COLO829 (cell line): Measurements from ENCODE around the gene ELK4.

Experiments
- DNase-seq: peaks from one replicate; pipeline ENCODE4 v3.0.0; 2012; ENCODE audit warnings: low spot score

The ELK4 gene

DNA sequence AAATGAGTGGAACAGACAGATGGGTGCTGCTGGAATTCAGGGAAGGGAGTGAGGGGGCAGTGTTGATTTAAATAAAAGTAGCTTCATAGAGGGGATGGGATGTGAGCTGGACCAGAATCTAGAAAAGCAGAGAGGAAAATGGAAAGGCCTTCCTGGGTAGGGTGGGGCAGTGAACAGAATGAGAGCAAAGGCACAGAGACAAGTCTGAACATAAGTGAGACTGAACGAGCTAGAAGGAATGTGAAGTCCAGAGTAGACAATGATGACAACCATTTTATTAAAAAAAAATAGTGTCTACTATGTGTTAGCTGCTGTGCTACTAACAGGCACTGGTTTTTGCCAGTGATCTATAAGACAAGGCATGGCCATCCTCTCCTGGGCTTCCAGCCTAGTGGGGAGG, 36.0 kb downstream of the ELK4 start:
- no peak for DNase-seq

DNA sequence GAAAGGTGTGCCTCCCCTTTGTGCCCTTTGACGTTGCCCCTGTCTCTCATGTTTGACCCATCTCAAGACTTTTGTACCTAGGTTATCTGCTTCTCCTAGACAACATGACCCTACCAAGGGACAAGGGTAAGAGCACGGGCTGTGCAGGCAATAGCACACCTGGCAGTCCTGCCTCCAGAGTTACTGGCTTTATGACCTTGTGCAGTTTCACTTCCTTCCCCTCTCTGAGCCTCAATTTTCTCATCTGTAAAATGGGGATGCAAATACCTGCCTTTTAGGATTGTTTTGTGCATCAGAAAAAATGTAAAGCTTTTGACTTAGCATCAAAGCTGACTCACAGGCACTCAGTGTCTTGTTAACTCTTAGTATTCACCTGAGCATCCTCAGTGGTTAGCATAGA, 36.4 kb downstream of the ELK4 start:
- DNase-seq = no peak

DNA sequence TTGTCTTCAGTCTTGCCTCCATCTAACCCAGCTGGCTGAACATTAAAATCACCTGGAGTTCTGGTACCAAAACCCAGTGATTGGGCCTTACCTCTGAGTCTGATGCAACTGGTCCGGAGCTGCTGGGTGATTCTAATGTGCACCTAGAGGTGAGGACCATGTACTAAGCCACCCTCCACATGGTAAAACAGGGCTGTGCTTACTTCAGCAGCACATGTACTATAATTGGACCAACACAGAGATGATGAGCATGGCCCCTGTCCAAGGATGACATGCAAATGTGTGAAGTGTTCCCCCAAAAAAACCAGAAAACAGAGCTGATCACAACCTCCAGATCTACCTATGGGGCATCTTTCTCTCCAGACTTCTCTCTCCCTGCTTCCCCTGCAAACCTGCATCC, 37.0 kb downstream of the ELK4 start:
- DNase-seq = no peak

DNA sequence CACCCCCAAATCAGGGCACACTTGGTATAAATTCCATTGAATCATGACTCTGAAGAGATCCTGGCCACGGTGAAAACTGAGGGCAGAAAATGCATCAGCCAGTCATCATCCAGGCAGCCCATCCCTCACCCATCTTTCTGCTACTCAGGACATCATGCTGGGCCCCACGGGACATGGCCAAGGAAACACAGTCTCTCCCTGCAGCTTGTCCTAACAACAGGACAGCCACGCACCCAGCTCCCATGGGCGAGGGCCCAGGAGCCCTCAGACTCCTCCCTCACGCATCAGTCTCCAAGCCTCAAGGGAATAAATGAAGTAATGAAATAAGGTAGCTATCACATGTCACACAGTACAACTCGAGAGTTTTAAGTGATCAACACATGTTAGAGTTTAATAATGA, 37.8 kb downstream of the ELK4 start:
- DNase-seq = no peak

DNA sequence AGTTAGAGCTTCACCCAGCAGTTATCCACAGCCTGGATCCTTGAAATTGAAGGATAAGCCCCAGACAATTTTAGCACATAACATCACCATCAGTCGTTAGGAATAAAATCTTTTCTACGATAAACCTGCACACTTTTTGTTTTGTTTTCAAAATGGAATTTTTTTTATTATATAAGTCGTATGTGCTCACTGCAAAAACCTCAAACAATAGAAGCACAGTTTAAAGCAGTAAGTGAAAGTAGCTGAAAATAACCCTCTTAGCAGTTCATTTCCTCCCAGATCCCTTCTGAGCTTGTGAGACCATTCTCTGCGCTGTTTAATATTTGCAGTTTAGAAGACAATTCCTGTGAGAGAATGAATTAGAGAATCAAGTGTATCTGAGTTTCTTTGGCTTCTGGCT, 38.3 kb downstream of the ELK4 start:
- DNase-seq = no peak

DNA sequence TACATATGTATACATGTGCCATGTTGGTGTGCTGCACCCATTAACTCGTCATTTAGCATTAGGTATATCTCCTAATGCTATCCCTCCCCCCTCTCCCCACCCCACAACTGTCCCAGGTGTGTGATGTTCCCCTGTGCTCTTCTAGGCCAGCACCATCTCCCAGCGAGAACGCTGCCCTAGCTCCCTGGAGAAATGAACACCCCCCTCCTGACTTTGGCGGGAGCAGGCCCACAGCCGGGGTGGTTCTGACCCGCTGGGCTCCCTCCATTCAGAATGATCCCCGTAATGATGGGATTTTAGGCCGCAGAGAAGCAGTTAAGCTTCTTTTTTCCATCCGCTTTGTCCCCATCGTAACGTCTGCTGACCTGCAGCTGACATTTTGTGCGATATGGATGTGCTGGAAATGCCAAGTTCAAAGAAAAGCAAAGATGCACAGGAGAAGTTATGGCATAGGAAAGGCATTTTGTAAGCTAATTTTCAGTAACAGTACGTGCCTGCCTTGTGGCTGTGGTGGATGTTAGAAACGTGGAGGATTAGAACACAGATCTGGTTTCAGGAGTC, 39.3 kb downstream of the ELK4 start:
- no peak for DNase-seq

DNA sequence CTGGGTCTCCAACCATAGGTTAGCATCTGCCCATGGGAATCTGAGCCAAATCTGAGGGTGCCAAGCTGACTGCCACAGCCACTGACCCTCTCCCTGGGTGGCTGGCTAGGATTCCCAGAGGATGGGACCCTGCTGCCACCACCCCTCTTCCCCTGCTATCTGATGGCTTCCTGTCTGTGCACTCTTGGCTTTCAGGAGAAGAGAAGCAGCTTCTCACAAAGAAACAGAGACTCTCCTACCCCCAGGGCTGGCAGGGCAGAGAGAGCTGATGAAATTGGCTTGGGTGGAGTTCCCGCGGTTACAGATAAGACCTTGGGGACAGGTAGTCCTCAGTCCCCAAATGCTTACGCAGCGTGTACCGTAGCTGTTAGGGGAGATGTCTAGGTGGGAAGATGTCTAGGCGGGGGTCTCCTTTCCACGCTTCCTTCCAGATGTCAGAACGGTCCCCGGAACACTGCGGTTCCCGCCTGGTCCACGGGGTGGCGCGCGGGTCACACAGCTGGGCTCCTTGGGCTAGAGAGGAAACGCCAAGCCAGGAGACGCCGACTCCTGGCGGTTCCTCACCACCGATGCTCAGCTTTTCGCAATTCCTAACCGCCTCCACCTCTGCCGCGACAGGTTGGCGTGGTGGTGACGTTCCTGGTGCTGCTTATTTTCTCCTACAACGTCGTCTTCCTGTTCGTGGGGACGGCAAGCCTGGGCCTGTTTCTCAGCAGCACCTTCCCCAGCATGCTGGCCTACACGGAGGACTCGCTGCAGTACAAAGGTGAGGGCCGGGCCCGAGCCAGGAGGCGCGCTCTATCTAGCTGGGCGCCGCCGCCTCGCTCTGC, 40.1 kb downstream of the ELK4 start:
- DNase-seq = peak; percentile 82

DNA sequence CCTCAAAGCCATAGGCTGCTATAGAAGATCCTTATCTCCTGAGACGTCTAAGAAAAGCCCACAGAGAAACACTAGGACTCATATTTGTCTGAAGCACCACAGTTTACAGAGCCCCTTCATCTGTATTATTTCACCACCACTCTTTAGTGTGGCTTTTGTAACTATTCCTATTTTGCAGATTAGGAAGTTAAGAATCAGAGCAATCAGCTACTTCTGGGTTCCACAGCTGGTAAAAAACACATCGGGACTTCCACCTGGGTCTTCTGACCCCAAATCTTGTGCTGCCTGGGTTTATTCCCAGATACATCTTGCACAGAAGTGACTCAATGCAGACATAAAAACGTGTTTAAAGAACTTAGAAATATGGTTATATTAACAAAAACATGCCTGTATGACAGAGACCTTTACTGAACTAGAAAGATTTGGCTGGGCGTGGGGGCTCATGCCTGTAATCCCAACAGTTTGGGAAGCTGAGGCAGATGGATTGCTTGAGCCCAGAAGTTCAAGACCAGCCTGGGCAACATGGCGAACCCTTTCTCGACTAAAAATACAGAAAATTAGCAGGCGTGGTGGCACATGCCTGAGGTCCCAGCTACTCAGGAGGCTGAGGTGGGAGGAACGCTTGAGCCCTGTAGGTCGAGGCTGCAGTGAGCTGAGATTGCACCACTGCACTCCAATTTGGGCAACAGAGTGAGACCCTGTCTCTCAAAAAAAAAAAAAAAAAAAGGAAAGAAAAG, 40.9 kb downstream of the ELK4 start:
- no peak for DNase-seq

DNA sequence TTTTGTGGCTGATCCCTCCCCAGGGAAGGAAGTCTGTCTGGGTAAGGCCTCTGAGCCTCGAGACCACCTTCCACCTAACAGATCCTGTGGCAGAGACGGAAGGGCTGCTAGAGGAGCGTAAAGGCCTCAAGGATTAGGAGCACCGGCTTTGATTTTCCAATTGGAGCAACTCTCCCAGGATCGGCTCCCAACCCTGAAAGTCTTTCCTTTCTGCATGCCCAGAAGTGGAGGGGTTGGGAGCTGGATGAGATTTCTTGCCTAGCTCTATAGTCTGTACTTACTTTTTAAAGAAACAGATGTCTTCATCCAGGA, 41.4 kb downstream of the ELK4 start:
- no peak for DNase-seq

DNA sequence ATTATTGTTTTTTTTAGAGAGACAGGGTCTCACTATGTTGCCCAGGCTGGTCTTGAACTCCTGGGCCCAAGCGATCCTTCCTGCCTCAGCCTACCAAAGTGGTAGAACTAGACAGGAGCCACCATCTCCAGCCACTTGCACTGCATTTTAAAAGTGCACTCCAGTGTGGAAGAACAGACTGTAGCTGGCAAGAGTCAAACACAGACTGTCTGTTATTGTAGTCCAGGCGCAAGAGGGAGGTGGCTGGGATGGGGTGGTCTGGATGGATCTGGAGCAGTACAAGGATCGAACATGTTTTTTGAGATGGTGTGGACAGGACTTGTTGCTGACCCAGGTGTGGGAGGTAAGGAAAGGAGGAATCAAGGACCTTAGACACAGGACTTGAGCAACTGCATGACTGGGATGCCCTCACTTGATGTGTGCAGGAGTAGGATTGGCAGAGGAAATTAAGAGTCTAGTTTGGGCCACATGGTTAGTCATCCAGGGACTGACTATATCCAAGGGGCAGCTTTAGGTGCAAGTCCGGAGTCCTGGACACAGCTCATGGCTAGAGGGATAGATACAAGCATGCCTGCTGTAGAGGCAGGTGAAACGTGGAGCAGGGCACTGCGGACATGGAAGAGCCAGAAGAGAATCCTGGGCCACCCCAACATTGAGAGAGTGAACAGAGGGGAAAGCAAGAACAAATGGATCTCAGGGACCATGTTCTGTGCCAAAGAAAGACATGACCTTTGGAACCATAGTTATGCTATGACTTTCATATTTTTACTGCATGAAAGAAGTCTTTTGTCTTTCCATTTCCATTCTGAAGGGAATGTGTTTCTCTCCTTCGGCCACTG, 42.0 kb downstream of the ELK4 start:
- DNase-seq = no peak

DNA sequence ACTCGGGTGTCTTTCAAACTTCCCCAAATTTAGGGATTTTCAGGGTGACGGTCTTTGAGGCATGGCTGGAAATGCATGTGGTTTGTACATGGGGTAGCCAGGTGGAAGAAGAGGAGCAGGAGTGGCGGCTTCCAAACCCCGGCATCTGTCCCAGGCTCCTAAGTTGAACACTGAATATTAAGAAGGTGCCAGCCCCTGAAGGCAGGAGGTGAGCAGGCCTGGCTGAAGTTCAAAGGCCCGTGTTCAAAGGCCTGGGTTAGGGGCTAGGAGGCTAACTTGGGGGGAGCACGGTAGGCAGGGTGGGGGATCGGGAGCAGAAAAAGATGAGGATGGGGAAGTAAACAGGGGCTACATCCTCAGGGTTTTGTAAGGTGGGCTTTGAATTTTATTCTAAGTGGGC, 42.8 kb downstream of the ELK4 start:
- DNase-seq = no peak

DNA sequence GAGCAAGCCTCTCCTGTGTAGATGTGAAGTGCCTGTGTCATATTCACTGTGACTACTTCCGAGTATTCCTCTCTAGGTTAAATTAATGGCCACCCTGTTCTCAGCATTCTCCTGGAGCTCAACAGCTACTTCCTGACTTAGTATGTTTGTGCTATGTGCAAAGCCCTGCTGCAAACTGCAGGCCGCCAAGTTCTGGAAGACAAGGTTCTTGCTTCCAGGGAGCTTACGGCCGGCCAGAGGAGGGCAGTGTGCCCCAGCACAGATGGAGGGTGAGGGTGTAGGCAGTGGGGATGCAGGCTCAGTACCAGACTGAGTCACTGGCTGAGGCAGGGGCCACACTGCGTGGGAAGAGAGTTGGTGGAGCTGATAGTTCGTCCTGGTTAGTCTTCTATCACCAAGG, 43.2 kb downstream of the ELK4 start:
- DNase-seq = no peak

DNA sequence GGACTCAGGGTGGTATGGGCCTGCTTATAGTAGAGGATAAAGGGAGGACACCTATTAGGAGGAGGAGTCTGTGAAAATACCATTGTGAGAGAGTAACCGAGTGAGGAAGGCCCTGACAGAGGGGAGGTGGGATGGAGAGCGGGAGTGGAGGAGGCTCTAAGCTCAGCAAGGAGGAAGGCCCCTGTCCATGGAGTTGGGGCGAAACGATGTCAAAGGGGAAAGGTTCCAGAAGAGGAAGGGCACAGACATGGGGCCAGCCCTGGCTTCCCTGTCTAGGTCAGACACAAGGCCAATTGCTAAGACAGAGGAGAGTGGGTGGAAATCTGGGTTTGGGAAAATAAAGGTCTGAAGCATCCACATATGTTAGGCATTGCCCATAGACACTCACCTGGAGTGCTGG, 44.2 kb downstream of the ELK4 start:
- no peak for DNase-seq

DNA sequence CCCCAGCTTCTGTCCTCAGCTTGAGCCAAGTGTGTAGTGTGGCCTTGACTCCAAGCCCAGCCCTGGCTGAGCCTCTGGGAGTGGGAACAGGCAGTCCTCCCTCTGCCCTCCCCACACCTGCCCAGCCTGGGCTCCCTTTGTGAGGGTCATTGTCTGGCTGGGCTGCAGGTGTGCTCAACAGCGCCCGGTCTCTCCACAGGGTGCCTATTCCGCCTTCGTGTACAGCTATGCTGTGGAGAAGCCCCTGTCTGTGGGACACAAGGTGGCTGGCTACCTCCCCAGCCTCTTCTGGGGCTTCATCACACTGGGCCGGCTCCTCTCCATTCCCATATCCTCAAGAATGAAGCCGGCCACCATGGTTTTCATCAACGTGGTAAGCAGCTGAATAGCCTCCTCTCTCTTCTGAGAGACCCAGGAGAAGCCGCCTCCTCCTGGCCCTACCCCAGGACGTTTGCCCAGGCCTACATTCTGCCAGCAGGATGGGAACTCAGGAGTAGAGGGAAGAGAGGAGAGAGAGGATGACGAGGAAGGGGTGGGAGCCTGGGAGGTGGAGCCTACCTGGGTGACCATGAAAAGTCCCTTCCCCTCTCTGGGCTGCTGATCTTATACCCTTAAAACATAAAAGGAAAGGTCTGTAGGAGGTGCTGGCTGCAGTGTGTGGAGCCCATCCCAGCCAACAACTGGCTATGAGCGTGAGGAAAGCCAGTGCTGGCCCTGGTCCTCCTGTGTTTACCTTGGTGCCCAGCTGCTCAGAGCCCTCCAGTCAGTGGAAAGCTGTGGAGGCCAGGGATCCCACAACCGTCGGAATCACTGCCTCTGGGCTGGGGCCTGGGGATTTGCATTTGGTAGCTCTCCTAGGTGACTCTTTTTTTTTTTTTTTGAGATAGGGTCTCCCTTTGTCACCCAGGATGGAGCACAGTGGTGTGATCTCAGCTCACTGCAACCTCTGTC, 45.7 kb downstream of the ELK4 start:
- DNase-seq = no peak

DNA sequence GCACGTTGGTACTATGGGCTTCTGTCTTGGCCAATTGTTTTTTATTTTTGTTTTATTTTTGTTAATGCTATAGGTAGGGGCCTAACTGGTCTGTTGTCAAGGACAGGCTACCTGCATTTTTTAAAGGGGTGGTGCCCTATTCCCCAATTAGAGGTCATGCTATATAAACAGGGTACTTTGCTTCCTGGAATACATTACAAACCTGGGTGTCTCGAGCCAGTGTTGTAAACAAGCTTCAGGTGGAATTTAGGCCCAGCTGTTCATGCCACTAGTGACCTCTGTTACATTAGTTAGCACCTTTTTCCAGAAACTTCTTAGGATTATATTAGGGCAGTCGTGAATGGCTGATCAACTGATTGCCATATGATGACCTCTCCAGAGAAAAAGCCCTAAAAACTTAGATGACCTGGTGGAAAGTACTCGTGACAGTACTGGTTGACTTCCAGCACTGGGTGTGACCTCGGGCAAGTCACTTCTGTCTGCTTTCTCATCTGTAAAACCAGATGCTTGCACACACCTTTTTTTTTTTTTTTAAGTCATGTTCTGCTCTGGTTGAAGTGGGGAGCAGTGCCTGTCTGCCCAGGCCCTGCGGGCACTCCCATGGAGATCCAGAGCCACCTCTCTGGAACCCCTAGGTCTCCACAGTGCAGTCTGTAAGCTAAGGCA, 46.5 kb downstream of the ELK4 start:
- DNase-seq = no peak

DNA sequence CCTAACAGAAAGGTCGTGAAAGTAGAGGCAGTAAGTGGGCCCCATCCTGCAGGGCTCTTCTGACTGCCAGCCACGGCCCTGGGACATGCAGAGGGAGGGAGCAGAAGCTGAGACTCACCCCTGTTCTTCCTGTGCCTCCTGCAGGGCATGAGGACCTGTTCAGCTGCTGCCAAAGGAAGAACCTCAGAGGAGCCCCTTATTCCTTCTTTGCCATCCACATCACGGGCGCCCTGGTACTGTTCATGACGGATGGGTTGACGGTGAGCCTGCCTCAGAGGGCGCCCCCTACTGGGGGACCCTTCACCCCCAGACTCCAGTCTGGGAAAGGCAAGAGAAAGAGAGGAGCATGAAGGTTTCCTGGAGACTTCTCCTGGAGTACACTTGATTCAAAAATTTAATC, 47.1 kb downstream of the ELK4 start:
- no peak for DNase-seq

DNA sequence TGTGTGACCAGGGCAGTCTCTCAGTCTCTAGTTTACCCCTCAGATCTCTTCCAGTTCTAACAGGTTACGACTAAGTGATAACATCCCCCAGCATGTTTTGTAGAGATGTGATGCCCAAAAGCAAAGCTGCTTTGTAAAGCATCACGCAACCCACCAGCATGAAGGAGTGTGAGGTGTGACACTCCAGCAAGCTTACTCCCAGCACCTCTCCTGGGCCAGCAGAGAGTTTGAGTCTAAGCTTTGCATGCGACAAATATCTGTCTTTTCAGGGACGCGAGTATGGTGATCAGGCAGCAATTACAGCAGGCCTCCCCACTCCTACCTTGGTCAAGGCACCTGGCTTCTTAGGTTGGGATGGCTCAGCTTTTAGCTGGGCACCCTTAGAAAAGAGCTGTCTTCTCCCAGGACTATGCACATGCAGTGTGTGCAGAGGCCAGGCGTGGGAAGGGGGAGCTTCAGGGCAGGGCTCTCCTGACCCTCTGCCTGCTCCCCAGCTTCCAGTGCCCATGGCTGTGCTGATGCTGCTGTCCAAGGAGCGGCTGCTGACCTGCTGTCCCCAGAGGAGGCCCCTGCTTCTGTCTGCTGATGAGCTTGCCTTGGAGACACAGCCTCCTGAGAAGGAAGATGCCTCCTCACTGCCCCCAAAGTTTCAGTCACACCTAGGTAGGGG, 48.2 kb downstream of the ELK4 start:
- no peak for DNase-seq

DNA sequence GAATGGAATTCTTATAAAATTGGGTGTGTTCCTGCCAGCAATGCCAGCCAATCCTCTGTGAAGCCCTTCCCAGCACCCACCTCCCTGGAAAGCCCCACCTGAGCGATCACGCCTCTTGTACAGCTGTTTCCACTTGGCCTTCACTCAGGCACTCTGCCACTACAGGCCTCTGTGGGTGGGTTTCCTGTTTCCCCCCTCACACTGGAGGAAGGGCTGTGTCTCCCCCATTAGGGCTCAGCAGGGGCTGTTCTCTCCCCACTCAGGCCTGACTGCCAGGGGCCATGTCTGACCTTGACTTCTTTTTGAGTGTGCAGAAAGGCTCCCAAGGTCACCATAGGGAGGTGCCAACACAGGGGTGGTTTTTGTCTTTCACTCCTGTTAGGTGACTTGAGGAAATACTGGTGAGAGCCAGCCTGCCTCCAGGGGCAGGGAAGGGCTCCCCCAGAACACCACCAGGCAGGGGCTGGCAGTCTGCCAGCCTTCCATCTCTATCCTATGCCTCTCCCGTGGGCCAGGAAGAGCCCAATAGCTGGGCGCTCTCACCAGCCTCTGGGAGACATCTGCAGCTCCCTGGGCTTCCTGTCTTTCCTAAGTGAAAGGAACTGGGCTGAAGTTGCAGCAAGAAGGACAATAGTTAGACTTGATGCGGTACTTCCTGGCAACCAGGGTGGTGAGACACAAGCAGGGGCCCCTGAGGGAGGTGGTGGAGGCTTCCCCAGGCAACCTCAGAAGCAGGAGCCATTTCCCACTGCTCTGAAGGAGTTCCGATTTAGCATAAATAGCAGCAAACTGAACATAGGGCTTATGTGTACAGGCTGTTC, 49.1 kb downstream of the ELK4 start:
- no peak for DNase-seq

DNA sequence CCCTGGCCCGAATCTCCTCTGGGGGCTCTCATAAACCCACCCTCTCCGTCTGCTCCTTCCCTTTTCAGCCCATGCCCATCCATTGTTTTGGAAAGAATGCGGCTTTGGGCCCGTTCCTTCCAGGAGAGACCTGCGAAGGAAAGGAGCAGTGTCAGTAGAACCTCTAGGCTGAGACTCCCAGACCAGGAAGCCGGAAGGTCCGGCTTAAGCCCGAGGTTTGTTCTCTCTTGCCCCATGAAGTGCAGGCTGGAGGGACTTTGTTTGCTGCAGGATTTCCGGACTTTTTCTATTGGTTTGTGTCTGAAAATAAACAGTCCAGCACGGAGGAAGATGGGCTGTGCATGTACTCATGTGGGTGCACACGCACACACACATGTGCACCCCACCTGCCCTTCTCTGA, 49.8 kb downstream of the ELK4 start:
- no peak for DNase-seq
